ENCODE results near the gene RPS18. TPM values are rescaled to one million over a fixed set of nuclear protein-coding genes. Genes with fewer than 3 reads are reported as not detected.

Gene RPS18
- total and polyA plus RNA-seq, 2 of the 13 experiments (the other 11 are each of a cell fraction or from before 2014, with no cell fraction given), result 3,896 to 5,806 TPM

GRCh38 chr6:33314515-33314942 lies 42.7 kb downstream of the RPS18 start (continued):
- TF ChIP-seq ZGPAT (CRISPR knock-in tag; IDR thresholded peaks at IDR 0.05), result no peak
- TF ChIP-seq ZNF512B (CRISPR knock-in tag; IDR thresholded peaks at IDR 0.05; ENCODE audit: borderline replicate concordance), result no peak
- TF ChIP-seq SNAPC2 (CRISPR knock-in tag; IDR thresholded peaks at IDR 0.05), result no peak
- TF ChIP-seq ZNF44 (CRISPR knock-in tag; IDR thresholded peaks at IDR 0.05), result no peak
- TF ChIP-seq TCF7 (IDR thresholded peaks at IDR 0.05; ENCODE audit: low read depth), result no peak
- peak; percentile 71; the same call in 1 of the 2 replicates for TF ChIP-seq NR2F2 (IDR thresholded peaks at IDR 0.05; ENCODE audit: borderline replicate concordance, low read depth)
- TF ChIP-seq ZNF275 (CRISPR knock-in tag; IDR thresholded peaks at IDR 0.05; ENCODE audit: borderline replicate concordance), result no peak
- TF ChIP-seq TFDP2 (CRISPR knock-in tag; IDR thresholded peaks at IDR 0.05), result no peak
- TF ChIP-seq NR2F1 (CRISPR knock-in tag; IDR thresholded peaks at IDR 0.05), result peak; percentile 67 to 77
- TF ChIP-seq RNF219 (CRISPR knock-in tag; IDR thresholded peaks at IDR 0.05), result no peak
- TF ChIP-seq YEATS2 (CRISPR knock-in tag; IDR thresholded peaks at IDR 0.05; ENCODE audit: borderline replicate concordance), result peak; percentile 26; the same call in 1 of the 2 replicates
- TF ChIP-seq SMC3 (IDR thresholded peaks at IDR 0.05; ENCODE audit: low read length), result no peak
- TF ChIP-seq SRSF4 (IDR thresholded peaks at IDR 0.05; ENCODE audit: low read depth, low read length, poor library complexity, severe bottlenecking), result no peak
- no peak for TF ChIP-seq SAFB2 (CRISPR knock-in tag; IDR thresholded peaks at IDR 0.05; ENCODE audit: borderline replicate concordance, low read depth)
- TF ChIP-seq RBM22 (optimal IDR thresholded peaks at IDR 0.05; ENCODE audit: low read length), result peak; percentile 89
- TF ChIP-seq ZNF800 (CRISPR knock-in tag; IDR thresholded peaks at IDR 0.05), result no peak
- TF ChIP-seq KDM5B (CRISPR knock-in tag; IDR thresholded peaks at IDR 0.05; ENCODE audit: borderline replicate concordance), result no peak

Data from HepG2 (cell line).